H1 (cell line): Measurements from ENCODE around the gene DHRS1. TPM values are rescaled to one million over a fixed set of nuclear protein-coding genes. Genes with fewer than 3 reads are reported as not detected.

ENCODE experiments used
- CTCF ChIA-PET: fragments of 300-600 bp; sonication (Branson Sonifier 250); formaldehyde crosslinking; loops from one replicate; lab custom pipeline; 2021; ENCODE audit not compliant: partially characterized antibody; lab: Charles Lee
- POLR2A ChIA-PET: fragments of 300-600 bp; sonication (Branson Sonifier 250); formaldehyde crosslinking; loops from one replicate; lab custom pipeline; 2021; ENCODE audit warnings: inconsistent platforms; ENCODE audit not compliant: partially characterized antibody; lab: Charles Lee
- DNase-seq, 2 experiments: peaks; one replicate each; pipeline versions ENCODE4 v3.0.0 to v3.0.0-alpha.2; 2010 to 2022; ENCODE audit warnings: low spot score in 2 of 2, low read depth in 1 of 2, mixed read lengths in 1 of 2
- FAIRE-seq: peaks from 2 replicates; lab custom pipeline; 2011; peaks lifted over from hg19 to GRCh38; lab: Jason Lieb, UNC
- H2AFZ ChIP-seq: 2 replicates; pipeline ENCODE4 v1.8.1; 2012; ENCODE audit warnings: low read length, inconsistent platforms
- H2AK5ac ChIP-seq: 2 replicates; pipeline ENCODE4 v1.6.1; 2013; ENCODE audit warnings: low read depth, low read length
- H2BK120ac ChIP-seq: replicated peaks from 2 replicates; pipeline ENCODE3; 2013; ENCODE audit warnings: low read depth, low read length, inconsistent platforms
- H2BK12ac ChIP-seq: 2 replicates; pipeline ENCODE4 v1.6.1; 2013; ENCODE audit warnings: low read depth, low read length
- H2BK15ac ChIP-seq: 2 replicates; pipeline ENCODE4 v1.6.1; 2013; ENCODE audit warnings: low read length
- H2BK20ac ChIP-seq: 2 replicates; pipeline ENCODE4 v1.6.1; 2013; ENCODE audit warnings: low read length
- H2BK5ac ChIP-seq: 2 replicates; pipeline ENCODE4 v1.6.1; 2013; ENCODE audit warnings: low read depth, low read length
- H3K14ac ChIP-seq: 2 replicates; pipeline ENCODE4 v1.6.1; 2013; ENCODE audit warnings: inconsistent platforms; ENCODE audit not compliant: insufficient read length
- H3K18ac ChIP-seq: 2 replicates; pipeline ENCODE4 v1.6.1; 2013; ENCODE audit warnings: low read length; ENCODE audit errors: extremely low read depth
- H3K23ac ChIP-seq: 2 replicates; pipeline ENCODE4 v1.6.1; 2013; ENCODE audit warnings: inconsistent platforms; ENCODE audit not compliant: insufficient read length
- H3K23me2 ChIP-seq: 2 replicates; pipeline ENCODE4 v1.6.1; 2013; ENCODE audit warnings: low read depth, low read length
- H3K27ac ChIP-seq: 2 replicates; pipeline ENCODE4 v1.6.1; 2011; ENCODE audit warnings: low read depth, low read length, inconsistent platforms
- H3K27me3 ChIP-seq, 4 experiments: replicated peaks in 1 of 4; 1 replicate in 1 of 4; 2 replicates in 3 of 4; pipeline versions ENCODE4 v1.6.1 to v1.8.1; 2011 to 2013; ENCODE audit warnings: low read length in 3 of 4, mild to moderate bottlenecking in 3 of 4, inconsistent platforms in 2 of 4, mixed read lengths in 2 of 4, moderate library complexity in 1 of 4; ENCODE audit not compliant: control insufficient read depth in 3 of 4, insufficient read depth in 3 of 4; ENCODE audit errors: extremely low read depth in 1 of 4
- H3K36me3 ChIP-seq, 4 experiments: 2 replicates each; pipeline versions ENCODE4 v1.6.1 to v1.8.1; 2011 to 2013; ENCODE audit warnings: mild to moderate bottlenecking in 4 of 4, low read length in 3 of 4, moderate library complexity in 2 of 4, control low read depth in 1 of 4, inconsistent platforms in 1 of 4; ENCODE audit not compliant: insufficient read depth in 4 of 4, control insufficient read depth in 2 of 4
- H3K4ac ChIP-seq: replicated peaks from 2 replicates; pipeline ENCODE3; 2013; ENCODE audit warnings: low read length, low read depth, mixed read lengths, inconsistent platforms; ENCODE audit not compliant: insufficient read length
- H3K4me1 ChIP-seq, 4 experiments: replicated peaks in 1 of 4; 1 replicate in 1 of 4; 2 replicates in 3 of 4; pipeline versions ENCODE4 v1.6.1 to v1.8.1; 2011 to 2013; ENCODE audit warnings: low read length in 3 of 4, inconsistent platforms in 2 of 4, mixed read lengths in 1 of 4; ENCODE audit not compliant: insufficient read depth in 4 of 4, control insufficient read depth in 3 of 4
- H3K4me2 ChIP-seq, 2 experiments: 2 replicates each; pipeline versions ENCODE4 v1.6.1 to v1.8.1; 2011 to 2013; ENCODE audit warnings: low read depth in 2 of 2, low read length in 2 of 2, control low read depth in 1 of 2, inconsistent platforms in 1 of 2, mild to moderate bottlenecking in 1 of 2; ENCODE audit not compliant: insufficient read depth in 1 of 2
- H3K4me3 ChIP-seq, 4 experiments: fragments of 200-600, 300-600 bp in 1 of 4; sonication (generic), shearing (Covaris generic), sonication (Bioruptor Twin) in 1 of 4; 2 replicates each; pipeline versions ENCODE4 v1.5.1 to v1.8.1; 2011 to 2016; ENCODE audit warnings: low read length in 4 of 4, low read depth in 3 of 4, control low read depth in 2 of 4, inconsistent platforms in 2 of 4, mild to moderate bottlenecking in 2 of 4, mixed read lengths in 1 of 4, moderate library complexity in 1 of 4; ENCODE audit not compliant: insufficient read depth in 2 of 4; ENCODE audit errors: extremely low read depth in 1 of 4
- H3K56ac ChIP-seq: replicated peaks from 2 replicates; pipeline ENCODE3; 2013; ENCODE audit warnings: low read depth, mild to moderate bottlenecking, mixed read lengths, low read length, inconsistent platforms; ENCODE audit not compliant: insufficient read length
- H3K79me1 ChIP-seq: 2 replicates; pipeline ENCODE4 v1.6.1; 2013; ENCODE audit warnings: low read depth, low read length, control low read depth
- H3K79me2 ChIP-seq, 2 experiments: 2 replicates each; pipeline versions ENCODE4 v1.6.1 to v1.8.1; 2012 to 2013; ENCODE audit warnings: low read length in 2 of 2, mild to moderate bottlenecking in 2 of 2, inconsistent platforms in 1 of 2; ENCODE audit not compliant: insufficient read depth in 2 of 2, control insufficient read depth in 1 of 2
- H3K9ac ChIP-seq, 4 experiments: replicated peaks in 1 of 4; 1 replicate in 1 of 4; 2 replicates in 3 of 4; pipeline versions ENCODE4 v1.6.1 to v1.8.1; 2011 to 2013; ENCODE audit warnings: low read depth in 3 of 4, low read length in 3 of 4, control low read depth in 2 of 4, mild to moderate bottlenecking in 2 of 4, moderate library complexity in 2 of 4, inconsistent platforms in 1 of 4; ENCODE audit errors: extremely low read depth in 1 of 4
- H3K9me3 ChIP-seq, 2 experiments: 2 replicates each; pipeline versions ENCODE4 v1.6.1 to v1.8.1; 2012 to 2013; ENCODE audit warnings: mild to moderate bottlenecking in 2 of 2, moderate library complexity in 2 of 2, control low read depth in 1 of 2, inconsistent platforms in 1 of 2, low read depth in 1 of 2, low read length in 1 of 2, mixed read lengths in 1 of 2; ENCODE audit not compliant: insufficient read depth in 2 of 2
- H4K20me1 ChIP-seq, 2 experiments: replicated peaks in 1 of 2; 2 replicates each; pipeline versions ENCODE3 to v1.8.1; 2011 to 2013; ENCODE audit warnings: inconsistent platforms in 2 of 2, low read length in 2 of 2, mild to moderate bottlenecking in 1 of 2; ENCODE audit not compliant: insufficient read depth in 2 of 2, control insufficient read depth in 1 of 2
- H4K5ac ChIP-seq: 2 replicates; pipeline ENCODE4 v1.6.1; 2013; ENCODE audit warnings: low read length, low read depth, mixed read lengths, inconsistent platforms; ENCODE audit not compliant: insufficient read length
- H4K8ac ChIP-seq: 2 replicates; pipeline ENCODE4 v1.8.0; 2013; ENCODE audit warnings: mild to moderate bottlenecking, moderate library complexity, low read length, inconsistent platforms; ENCODE audit not compliant: insufficient read depth; ENCODE audit errors: extremely low read depth
- H4K91ac ChIP-seq: replicated peaks from 2 replicates; pipeline ENCODE3; 2013; ENCODE audit warnings: low read length, mixed read lengths, inconsistent platforms; ENCODE audit not compliant: insufficient read length
- ASH2L ChIP-seq: fragments of 200-600, 300-600 bp; sonication (generic); IDR thresholded peaks from one replicate; pipeline ENCODE4 v1.7.1; 2017; ENCODE audit warnings: low read length
- CEBPB ChIP-seq: IDR thresholded peaks from 2 replicates; pipeline ENCODE4 v1.6.1; 2012; ENCODE audit warnings: low read depth, low read length
- EP300 ChIP-seq, 2 experiments: IDR thresholded peaks; 1 replicate in 1 of 2; 2 replicates in 1 of 2; pipeline ENCODE4 v1.6.1; 2011 to 2012; ENCODE audit warnings: low read depth in 2 of 2, low read length in 2 of 2, mild to moderate bottlenecking in 2 of 2, borderline replicate concordance in 1 of 2, inconsistent platforms in 1 of 2, moderate library complexity in 1 of 2
- GABPA ChIP-seq: IDR thresholded peaks from 2 replicates; pipeline ENCODE4 v1.6.1; 2011; ENCODE audit warnings: mild to moderate bottlenecking, low read length, moderate library complexity, borderline replicate concordance; ENCODE audit not compliant: insufficient read depth
- JUND ChIP-seq: IDR thresholded peaks from 2 replicates; pipeline ENCODE4 v1.6.1; 2011; ENCODE audit warnings: mild to moderate bottlenecking, improper control_type of control experiment, low read length
- KDM5A ChIP-seq: fragments of 200-600 bp; IDR thresholded peaks from 2 replicates; pipeline ENCODE4 v1.7.1; 2012; ENCODE audit warnings: mild to moderate bottlenecking, low read length, inconsistent platforms, mixed read lengths
- NRF1 ChIP-seq: IDR thresholded peaks from 2 replicates; pipeline ENCODE4 v1.6.1; 2011; ENCODE audit warnings: mild to moderate bottlenecking, low read depth, low read length, improper control_type of control experiment
- PHF8 ChIP-seq: fragments of 200-600 bp; sonication (generic); conservative IDR thresholded peaks from 2 replicates; pipeline ENCODE4 v1.7.1; 2012; ENCODE audit warnings: low read depth, mild to moderate bottlenecking, inconsistent platforms, low read length, moderate library complexity
- RAD21 ChIP-seq, 2 experiments: IDR thresholded peaks in 1 of 2; conservative IDR thresholded peaks in 1 of 2; 2 replicates each; pipeline ENCODE4 v1.6.1; 2011; ENCODE audit warnings: low read depth in 2 of 2, low read length in 2 of 2, improper control_type of control experiment in 1 of 2, inconsistent platforms in 1 of 2, mild to moderate bottlenecking in 1 of 2, moderate library complexity in 1 of 2
- RFX5 ChIP-seq: IDR thresholded peaks from 2 replicates; pipeline ENCODE4 v1.6.1; 2011; ENCODE audit warnings: low read depth, low read length, improper control_type of control experiment, borderline replicate concordance
- SIRT6 ChIP-seq: IDR thresholded peaks from one replicate; pipeline ENCODE4 v1.7.1; 2012; ENCODE audit warnings: low read length, inconsistent platforms
- SP1 ChIP-seq: IDR thresholded peaks from 2 replicates; pipeline ENCODE4 v1.6.1; 2011; ENCODE audit warnings: low read depth, low read length
- SP2 ChIP-seq: IDR thresholded peaks from 2 replicates; pipeline ENCODE4 v1.6.1; 2012; ENCODE audit warnings: mild to moderate bottlenecking, low read length, inconsistent platforms
- TBP ChIP-seq: IDR thresholded peaks from 2 replicates; pipeline ENCODE4 v1.6.1; 2011; ENCODE audit warnings: low read depth, low read length, improper control_type of control experiment
- TEAD4 ChIP-seq: IDR thresholded peaks from 2 replicates; pipeline ENCODE4 v1.6.1; 2012; ENCODE audit warnings: low read depth, low read length, inconsistent platforms, mixed read lengths
- WGBS, 2 experiments: shearing (Covaris generic) in 1 of 2; methylation state at CpG; one replicate each; pipeline versions ENCODE4 v1.1.6 to v1.1.7; 2013 to 2015; ENCODE audit warnings: low lambda C conversion rate in 2 of 2, mixed read lengths in 2 of 2, inconsistent platforms in 1 of 2, low coverage in 1 of 2, missing lambda C conversion rate in 1 of 2; ENCODE audit not compliant: insufficient replicate concordance in 2 of 2, insufficient coverage in 1 of 2, insufficient read length in 1 of 2; ENCODE audit errors: extremely low coverage in 1 of 2, missing lambda C conversion rate in 1 of 2; 5-methylcytosine and 5-hydroxymethylcytosine counted together
- polyA plus RNA-seq, 7 experiments: library from polyadenylated mRNA; depleted of rRNA in 3 of 7; stranded (reverse) in 5 of 7; unstranded in 2 of 7; fragments of >200 nt in 5 of 7; fragments of 200-250 nt in 2 of 7; gene quantifications; 1 replicate in 5 of 7; 2 replicates in 1 of 7; 4 replicates in 1 of 7; pipeline versions ENCODE4 v1.2.1 to v1.2.3, GENCODE V29; 2011 to 2013; ENCODE audit warnings: missing spikeins in 2 of 7, mixed read lengths in 2 of 7
- total RNA-seq: library from RNA; stranded (reverse); fragmentation: NEBNext Ultra II Directional; extraction: Animal tissue kit (Norgen Biotek cat#: 25700); gene quantifications from 2 replicates; pipeline ENCODE4 v1.2.1, GENCODE V29; 2021

Gene DHRS1
- total and polyA plus RNA-seq, 2 of the 8 experiments (the other 6 are each of a cell fraction or from before 2014, with no cell fraction given): 8.8 to 31.7 TPM

DNA sequence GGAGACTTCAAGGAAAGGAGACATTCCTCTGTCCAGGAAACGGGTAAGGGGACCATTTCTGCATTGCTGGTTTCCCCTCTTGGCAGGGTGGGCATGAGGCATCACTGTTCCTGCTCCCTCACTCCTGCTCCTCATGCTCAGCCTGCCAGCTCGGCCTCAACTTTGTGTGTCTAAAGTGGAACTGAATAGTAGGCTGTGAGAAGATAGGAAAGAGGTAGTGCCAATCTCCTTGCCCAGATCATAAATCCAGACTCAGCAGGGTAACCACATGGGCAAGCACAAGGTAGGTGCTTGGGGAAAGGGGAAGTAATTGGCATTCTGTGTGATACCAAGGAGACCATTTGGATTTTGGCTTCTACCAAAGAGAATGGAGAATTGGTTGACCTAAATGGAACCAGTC, 14.3 kb upstream of the DHRS1 start:
- no peaks in the 10 kb centered on the region; a peak in 1 of 4 replicates for H3K9me3 ChIP-seq
- H2AK5ac ChIP-seq: no peak overlapping the region
- H3K14ac ChIP-seq: no peak overlapping the region
- H3K18ac ChIP-seq: no peak overlapping the region
- H3K27me3 ChIP-seq: peaks cover 0 to 27% (median 23%) of the 10 kb centered on the region in 4 experiments; a peak in 6 of 7 replicates
- no peak for FAIRE-seq
- ChIA-PET CTCF (interaction anchor here (1.0 to 15.8 kb wide), 5 partner anchors 9 to 118 kb away, joined by 3 to 173 read pairs (median 4); partner anchors contain the start of genes ADCY4 and TINF2), POLR2A (interaction anchor here (0.8 to 5.1 kb wide), 7 partner anchors 10 to 76 kb away, joined by 3 to 35 read pairs (median 4); partner anchors contain the start of genes DHRS1, NOP9, RABGGTA and TINF2)
- H4K91ac ChIP-seq: no peak overlapping the region
- H3K4me1 ChIP-seq: no peaks in the 10 kb centered on the region; a peak in 2 of 7 replicates
- no peak overlapping the region for H3K4me3 ChIP-seq
- H3K36me3 ChIP-seq: peaks cover 0 to 10% (median 0%) of the 10 kb centered on the region in 4 experiments; a peak in 3 of 8 replicates
- H2BK5ac ChIP-seq: no peak overlapping the region
- H4K8ac ChIP-seq: no peak overlapping the region
- H4K5ac ChIP-seq: no peak overlapping the region
- H3K27ac ChIP-seq: no peak overlapping the region
- H3K9ac ChIP-seq: no peak overlapping the region
- H2AFZ ChIP-seq: no peak overlapping the region
- WGBS, 2 experiments: 97% methylated on average over 2 of the region's 2 CpGs; no CpG with 5 or more reads in 1 of the 2 experiments
- no peak overlapping the region for H3K23ac ChIP-seq
- no peak overlapping the region for H2BK12ac ChIP-seq
- no peaks in the 10 kb centered on the region for H3K23me2 ChIP-seq
- H2BK120ac ChIP-seq: no peak overlapping the region
- DNase-seq: no peak
- no peak overlapping the region for H2BK20ac ChIP-seq
- H2BK15ac ChIP-seq: no peak overlapping the region
- H3K79me2 ChIP-seq: no peaks in the 10 kb centered on the region
- H3K4me2 ChIP-seq: no peak overlapping the region
- H3K4ac ChIP-seq: no peak overlapping the region
- no peak overlapping the region for H3K56ac ChIP-seq
- peaks cover 2 to 3% of the 10 kb centered on the region in 2 experiments for H4K20me1 ChIP-seq
- H3K79me1 ChIP-seq: no peaks in the 10 kb centered on the region
- TF ChIP-seq KDM5A: no peak
- TF ChIP-seq CEBPB: no peak
- no peak for TF ChIP-seq RFX5
- no peak for TF ChIP-seq EP300 (IDR thresholded peaks at IDR 0.05; ENCODE audit: borderline replicate concordance in 1 of 2, low read depth in 2 of 2, low read length in 2 of 2)
- no peak for TF ChIP-seq SP2
- TF ChIP-seq JUND: no peak
- TF ChIP-seq SP1: no peak
- no peak for TF ChIP-seq TEAD4
- TF ChIP-seq SIRT6: no peak
- no peak for TF ChIP-seq RAD21 (IDR thresholded peaks at IDR 0.05 in 1 of 2, conservative IDR thresholded peaks at IDR 0.05 in 1 of 2; ENCODE audit: low read depth in 2 of 2, low read length in 2 of 2)
- TF ChIP-seq NRF1: no peak
- no peak for TF ChIP-seq ASH2L
- TF ChIP-seq GABPA: no peak
- no peak for TF ChIP-seq TBP
- no peak for TF ChIP-seq PHF8
